Stimulated activated CD8-positive, alpha-beta memory T cell treated with anti-CD3 and anti-CD28 coated beads, Interleukin-15, amount 100 ng/mL, for 48 hours (primary cell): ENCODE results near the gene POU5F1.

ENCODE experiments used
- DNase-seq, 2 donors: peaks; one replicate each; pipeline ENCODE4 v3.0.0-alpha.2; 2020; ENCODE audit warnings: low read depth in 2 of 2

POU5F1 gene

DNA sequence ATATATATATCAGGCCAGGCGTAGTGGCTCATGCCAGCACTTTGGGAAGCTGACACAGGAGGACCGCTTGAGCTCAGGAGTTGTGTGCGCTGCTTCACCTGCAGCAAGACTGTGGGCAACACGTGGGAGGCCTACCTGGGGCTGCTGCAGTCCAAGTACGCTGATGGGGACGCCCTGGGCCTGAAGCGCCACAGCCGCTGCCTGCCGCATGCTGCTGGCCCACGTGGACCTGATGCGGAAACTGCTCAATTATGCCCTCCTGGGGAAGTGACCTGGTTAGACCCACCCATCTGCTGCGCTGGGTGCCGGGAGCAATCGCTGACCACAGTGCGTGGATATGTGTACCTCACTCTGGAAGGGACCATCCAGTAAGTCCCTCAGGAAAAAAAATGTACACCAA lies 29.8 kb downstream of the POU5F1 start:
- DNase-seq, result no peak

DNA sequence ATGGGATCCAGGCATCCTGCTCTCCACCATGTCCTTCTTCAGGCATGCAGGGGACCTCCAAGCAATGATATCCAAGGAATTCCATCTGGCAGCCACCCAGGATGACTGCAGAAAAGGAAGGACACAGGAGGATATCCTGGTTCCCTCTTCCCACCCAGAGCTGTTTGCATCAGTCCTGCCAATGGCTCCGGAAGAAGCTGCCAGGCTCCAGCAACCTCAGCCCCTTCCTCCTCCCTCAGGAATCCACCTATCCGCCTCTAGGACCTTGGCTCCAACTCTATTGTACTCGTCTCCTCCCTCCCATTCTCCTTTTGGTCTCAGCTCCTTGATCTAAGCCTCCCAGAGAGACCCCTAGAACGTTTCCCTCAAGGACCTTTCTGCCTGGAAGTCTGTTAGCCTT lies 30.9 kb downstream of the POU5F1 start:
- DNase-seq, result no peak

DNA sequence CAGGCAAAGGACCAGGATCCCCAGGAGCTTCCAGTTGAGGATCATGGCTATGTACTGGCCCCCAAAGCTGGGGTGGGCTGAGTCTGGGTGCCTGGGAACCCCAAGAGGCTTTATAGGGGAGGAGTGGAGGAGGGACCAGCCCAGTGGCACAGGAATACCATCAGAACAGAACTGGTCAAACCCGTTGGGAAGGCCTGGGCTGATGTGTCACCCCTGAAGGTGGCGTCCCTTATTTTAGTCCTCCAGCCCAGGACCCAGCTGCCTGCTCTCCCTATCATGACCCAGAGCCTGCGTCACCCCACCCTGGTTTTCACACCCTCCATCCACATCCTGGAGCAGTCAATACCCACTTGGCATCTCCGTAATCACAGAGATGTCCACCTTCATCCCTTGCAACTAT lies 31.5 kb downstream of the POU5F1 start, which contains the start of gene PSORS1C2:
TSS of gene PSORS1C2 (minus strand) at position 85 of the 400 bp plus-strand sequence. CDS start at position 45, 40 bp downstream.
- no peak for DNase-seq

DNA sequence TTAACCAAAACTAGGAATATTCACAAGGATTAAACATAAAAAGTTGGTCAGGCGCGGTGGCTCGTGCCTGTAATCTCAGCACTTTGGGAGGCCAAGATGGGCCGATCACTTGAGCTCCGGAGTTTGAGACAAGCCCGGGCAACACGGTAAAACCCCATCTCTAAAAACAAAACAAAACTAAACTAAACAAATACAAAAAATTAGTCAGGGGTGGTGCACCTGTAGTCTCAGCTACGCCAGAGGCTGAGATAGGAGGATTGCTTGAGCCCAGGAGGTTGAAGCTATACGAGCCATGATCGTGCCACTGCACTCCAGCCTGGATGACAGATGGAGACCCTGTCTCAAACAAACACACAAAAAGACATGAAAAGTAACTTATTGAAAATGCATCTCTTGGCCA lies 34.8 kb downstream of the POU5F1 start:
- DNase-seq, result no peak

DNA sequence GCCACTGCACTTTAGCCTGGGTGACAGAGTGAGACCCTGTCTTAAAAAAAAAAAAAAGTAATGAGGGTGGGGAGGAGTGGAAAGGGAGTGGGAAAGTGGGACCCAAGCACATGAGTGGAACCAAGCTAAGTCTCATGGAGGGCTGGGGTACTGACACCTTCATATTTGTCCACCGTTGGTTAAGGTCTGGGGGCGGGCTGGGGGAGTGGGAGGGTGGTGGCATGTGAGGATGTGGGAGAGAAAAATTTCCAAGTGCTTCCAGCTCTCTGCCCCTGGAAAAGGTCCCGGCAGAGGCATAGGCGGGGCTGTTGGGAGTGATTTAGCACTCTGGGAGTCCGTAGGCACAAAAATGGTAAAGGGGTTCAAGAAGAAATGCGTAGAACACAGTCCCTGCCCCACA lies 37.7 kb downstream of the POU5F1 start:
- DNase-seq, result no peak

DNA sequence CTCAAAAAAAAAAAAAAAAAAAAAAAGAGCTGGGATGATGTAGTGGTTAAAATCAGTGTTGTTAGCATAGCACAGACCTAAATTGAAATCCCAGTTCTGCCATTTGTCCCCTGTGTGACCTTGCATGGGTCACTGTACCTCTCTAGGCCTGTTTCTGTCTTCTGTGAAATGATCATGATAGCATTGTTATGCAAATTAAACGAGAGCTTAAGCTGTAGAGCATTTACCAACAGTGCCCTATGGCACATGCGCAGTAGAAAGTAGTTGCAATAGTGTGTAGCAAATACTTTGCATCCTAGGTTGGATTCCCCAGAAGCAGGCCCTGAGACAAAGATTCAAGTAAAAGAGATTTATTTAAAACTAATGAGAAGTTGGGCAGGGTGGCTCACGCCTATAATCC lies 38.9 kb downstream of the POU5F1 start:
- no peak for DNase-seq

DNA sequence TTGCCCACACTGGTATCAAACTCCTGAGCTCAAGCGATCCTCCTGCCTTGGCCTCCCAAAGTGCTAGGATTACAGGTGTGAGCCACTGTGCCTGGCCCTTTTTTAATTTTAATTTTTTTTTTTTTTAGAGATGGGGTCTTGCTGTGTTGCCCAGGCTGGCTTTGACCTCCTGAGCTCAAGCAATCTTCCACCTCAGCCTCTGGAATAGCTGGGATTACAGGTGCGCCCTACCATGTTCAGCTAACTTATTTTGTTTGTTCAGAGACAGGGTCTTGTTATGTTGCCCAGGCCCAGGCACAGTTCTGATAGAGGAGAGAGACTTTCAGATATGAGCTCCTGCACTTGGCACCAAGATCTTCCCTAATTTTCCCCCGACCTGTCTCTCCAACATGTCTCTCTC lies 39.7 kb downstream of the POU5F1 start:
- no peak for DNase-seq

DNA sequence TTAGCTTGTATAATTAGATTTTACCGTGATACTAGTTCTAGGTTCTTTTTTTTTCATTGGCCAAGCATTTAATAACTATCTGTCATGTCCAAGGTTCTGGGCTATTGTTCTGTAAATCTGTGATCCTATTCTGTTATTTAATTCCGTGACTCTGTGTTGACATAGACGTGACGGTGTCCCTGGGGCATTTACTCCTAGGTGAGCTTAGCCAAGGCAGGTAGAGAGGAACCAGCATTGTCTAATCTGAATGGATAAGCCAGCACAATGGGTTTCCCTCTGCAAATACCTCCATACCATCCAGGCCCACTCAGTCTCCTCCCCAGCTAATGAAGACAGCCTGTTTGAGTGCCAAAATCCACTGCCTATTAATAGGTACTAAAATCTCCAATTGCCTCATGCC lies 41.4 kb downstream of the POU5F1 start:
- no peak for DNase-seq

DNA sequence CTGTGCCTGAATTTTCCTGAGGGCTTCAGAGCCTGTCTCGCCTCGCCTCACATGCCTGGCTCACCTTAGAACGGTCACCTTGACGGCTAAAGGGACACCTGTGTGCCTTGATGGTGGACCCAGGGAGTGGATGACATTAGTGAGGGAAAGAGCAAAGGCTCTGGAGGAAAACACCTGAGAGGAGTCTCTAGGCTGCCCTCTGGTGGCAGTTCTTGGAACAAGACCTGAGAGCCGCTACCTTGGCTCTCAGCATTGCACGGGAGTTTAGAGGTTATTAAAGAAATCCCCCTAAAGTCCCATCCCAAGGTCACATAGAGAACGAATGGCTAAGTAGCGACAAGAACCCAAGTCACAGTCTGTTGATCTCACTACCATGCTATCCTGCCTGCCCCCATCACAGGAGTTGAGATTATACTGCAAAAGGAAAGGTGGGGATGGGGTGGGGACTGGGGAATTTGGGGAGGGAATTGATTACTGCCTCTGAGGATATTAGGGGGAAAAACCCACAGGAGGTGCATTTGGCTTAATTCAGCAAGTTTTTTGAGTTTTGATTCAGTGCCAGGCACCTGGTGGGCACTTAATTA lies 42.3 kb downstream of the POU5F1 start:
- peak; percentile 37 to 51 for DNase-seq

DNA sequence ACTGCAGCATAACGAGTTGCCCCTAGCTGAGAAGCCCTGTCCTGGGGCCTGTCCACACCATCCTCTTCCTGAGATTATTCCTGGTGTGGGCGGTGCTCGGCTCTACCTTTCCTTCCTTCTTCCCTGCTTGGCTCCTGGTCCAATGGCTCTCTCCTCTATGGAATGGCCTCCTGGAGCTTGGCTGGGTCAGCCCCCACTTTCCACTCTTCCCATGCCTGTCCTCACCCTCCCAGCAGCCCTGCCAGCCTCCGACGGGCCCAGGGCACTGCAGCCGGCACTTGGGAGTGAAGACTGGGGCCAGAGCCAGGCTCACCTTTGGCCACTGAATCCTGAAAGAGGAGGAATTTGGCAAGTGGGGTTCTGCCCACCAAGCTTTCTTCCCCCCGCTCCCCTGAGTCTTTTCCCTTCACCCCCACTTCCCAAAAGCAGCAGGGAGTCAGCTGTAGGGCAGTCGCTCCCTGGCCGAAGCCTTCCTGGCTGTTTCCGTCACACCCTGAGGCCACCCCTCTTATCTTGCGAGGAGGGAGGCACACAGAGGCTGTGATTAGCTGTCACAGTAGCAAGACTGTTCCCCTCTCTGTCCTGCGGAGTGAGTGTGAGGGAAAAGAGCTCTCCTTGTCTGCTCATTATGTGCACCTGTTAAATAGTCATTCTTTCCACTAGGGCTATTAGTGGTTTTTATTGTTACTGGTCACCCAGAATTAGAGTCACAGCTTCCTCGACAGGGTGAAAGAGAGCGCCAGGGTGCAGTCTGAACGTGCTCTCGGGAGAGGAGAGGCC lies 43.9 kb downstream of the POU5F1 start:
- no peak for DNase-seq

DNA sequence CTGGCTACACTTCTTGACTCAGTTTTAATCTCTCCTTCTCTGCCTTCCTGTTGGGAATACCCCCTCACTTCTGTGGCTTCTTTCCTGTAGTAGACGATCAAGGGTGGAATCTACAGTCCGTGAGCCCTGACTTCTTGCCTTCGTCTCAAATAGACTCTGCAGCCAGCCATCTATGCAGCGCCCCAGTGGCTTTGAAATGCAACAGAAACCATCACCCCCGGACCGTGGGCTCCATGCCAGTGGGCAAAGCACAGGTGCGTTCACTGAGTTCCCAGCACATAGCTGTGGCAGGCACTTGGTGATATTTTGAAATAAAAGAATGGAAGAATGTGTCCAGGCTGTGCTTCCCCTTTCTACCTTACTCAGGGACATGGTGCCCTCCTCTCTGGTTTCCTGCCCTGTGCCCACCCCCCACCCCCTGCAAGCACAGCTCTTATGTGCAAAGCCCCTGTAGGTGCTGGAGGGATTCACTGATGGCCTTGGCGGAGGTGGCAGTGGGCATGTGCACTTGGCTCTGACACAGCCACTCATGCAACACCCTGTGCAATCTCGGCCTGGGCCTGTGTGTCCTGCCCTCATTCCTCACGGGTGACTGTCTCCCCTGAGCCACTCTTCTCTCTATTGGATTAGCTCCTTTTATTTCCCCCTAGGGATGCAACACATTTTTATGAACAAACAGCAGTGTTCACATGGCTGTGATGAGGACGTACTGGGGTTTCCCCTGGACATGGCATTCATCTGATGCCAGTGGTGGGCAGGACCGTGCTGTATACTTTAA lies 44.7 kb downstream of the POU5F1 start:
- DNase-seq, result no peak

DNA sequence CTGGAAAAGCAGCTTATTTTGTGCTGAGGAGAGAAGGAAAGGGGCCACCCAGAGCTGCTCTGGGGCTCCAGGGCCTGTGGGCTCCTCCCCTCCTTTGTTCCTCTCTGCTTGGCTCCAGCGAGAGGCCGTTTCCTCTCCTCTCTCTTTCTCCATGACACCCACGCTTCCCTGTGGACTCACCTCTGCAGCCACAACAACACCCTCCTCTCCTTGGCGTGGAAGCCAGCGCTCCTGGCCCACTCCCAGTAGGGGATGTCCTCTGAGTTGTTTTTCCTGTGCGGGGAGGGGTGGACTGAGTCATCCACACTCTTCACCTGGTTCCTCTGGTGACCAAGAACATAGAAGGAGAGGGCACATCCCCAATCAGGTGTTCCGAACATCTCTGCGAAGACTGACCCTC lies 45.3 kb downstream of the POU5F1 start:
- DNase-seq, result no peak

DNA sequence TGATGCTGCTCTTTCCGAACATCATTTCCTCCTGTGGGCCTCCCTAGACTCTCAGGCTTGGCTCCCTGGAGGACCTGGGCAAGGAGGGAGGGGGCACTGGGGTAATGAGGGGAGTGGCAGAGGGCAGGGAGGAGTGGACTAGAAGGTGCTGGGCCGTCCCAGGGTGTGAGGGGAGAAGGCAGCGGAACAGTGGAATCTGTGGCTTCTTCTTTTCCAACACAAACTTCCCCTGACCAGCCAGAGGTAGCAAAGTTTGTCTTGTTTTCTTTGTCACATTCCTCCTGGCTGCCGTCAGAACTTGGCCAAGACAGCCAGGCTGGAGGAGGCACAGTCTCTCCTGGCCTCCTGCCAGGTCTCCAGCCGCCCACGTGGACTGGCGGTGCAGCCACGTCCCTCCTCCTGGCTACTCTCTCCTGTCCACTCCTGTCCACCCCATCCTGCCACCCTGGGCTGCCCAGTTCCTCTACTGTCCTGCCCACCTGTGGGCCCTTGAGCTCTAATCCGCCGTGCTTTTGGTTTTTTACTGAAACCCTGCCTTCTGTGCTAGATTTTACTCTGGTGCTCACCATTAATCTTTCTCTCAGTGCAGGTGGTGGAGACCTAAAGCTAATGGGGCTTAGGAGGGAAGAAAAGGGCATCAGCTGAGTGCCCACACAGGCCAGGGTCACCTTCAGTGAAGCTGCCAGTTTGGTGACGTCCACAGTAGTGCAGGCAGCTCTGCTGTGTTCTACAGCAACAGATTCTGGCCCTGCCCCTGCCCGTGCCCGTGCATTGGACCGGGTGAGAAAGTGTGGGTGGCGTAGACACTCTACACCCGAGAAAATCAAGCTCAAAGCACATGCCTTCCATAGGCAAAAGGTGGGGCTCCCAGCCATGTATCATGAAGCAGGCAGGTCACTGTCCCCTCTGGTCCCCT lies 47.4 kb downstream of the POU5F1 start:
- DNase-seq, result no peak

DNA sequence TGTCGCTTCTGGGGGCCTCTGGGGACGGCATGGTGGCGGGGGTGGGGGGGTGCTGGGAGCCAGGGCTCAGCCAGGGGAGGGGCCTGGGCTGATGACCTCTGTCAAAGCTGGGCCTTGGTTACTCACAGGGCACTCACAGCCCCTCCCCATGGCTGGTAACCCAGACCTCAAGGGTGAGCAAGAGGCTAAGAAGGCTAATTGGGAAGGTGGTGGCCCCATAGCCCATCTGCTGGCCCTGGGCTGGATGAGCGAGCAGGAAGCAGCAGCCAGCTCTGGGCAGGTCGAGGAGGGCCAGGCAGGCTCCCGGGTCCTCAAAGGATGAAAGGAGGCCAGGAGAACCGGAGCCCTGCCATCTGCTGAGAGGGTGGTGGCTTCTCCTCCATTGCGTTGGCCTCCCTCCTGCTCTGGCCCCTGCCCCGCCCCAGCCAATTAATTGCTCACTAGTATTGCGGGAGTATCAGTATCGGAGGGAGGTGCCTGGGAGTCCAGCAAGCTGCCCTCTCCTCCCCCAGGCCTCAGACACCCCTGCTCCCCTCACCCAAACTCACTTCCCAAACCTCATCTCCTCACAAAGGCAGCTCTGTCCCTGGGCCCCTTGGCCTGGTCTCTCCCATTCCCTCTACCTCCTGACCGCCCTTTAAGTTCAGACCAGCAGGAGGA lies 49.2 kb downstream of the POU5F1 start:
- no peak for DNase-seq

DNA sequence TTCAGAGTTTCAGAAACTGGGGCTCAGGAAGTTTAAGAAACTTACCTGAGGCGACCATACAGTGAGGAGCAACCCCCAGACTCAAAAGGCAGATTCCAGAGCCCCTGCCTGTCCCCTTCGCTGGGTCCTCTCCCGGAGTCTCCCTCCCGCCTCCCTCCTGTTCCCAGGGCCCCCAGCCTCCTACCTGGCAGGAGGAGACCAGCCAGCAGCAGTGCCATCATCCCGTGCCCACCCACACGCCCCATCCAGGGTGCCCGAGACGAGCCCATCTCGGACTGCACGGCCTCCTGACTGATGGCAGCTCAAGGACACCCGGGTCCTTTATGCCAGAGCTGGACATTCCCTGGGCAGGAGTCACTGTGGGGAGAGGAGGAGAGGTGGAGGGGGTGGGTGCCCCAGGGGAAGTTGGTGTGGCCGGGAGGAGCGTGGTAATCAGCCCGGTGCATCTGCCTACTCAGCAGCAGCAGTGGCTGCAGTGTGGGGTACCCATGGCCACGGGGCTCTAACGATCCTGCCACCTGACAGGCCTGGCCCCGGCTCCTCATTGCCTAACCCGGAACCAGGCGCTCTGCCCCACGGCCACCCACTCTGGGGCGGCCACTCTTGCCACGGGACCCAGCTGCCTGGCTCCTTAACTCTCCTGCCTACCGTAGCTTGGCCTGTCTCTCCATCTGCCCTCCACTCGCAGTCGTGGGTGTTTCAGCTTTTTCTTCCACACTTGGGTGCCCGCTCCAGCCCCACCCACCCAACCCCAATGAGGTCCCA lies 50.1 kb downstream of the POU5F1 start, which contains the start of gene CDSN:
TSS of gene CDSN (minus strand) at position 296 of the 765 bp plus-strand sequence. CDS start at position 269, 27 bp downstream.
- DNase-seq, result no peak

DNA sequence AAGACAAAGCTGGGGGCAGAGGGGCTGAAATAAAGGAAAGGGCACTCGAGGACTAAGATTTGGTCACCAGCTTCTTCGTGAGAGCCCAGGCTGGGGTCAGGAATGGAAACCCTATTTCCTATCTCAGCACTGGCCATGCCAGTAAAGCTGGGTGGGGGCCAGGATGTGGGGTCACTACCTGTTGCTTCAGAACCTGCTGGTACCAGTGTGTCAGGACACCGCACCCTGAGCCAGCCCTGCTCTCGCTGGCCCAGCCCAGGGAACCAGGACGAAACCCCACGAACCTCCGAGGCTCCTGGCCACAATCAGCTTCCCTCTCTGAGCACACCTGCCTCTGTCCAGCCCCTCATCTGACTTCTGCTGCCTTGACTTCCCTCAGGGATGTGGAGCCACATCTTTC lies 52.3 kb downstream of the POU5F1 start:
- DNase-seq, result no peak

DNA sequence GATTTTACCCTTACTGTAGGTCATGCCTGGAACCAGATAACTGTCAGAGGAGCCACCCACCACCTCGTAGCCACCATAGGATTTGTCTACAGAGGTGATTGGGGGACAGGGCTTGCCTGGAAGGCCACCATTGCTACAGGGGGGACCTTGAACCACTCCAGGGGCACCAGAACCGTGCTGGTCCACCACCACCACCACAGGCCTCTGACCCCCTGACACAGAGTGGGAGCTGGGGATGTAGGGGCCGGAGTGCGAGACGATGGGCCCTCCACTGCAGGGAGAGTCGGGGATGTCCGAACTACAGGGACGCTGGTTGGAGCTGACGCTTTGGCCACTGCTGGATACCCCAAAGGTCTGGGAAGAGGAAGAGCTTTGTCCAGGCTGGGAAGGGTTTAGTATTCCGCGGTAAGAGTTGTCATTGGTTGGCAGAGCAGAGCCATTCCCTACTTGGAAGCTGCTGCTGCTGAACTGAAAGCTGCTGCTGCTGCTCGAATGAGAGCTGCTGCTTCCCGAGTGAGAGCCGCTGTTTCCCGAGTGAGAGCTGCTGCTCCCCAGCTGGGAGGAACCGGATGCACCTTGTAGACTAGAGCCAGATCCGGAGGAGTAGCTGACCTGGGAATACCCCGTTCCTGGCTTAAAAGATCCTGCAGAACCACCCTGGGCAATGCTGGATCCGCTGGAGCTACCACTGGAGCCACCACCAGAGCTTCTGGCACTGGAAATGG lies 53.7 kb downstream of the POU5F1 start:
- DNase-seq, result no peak

DNA sequence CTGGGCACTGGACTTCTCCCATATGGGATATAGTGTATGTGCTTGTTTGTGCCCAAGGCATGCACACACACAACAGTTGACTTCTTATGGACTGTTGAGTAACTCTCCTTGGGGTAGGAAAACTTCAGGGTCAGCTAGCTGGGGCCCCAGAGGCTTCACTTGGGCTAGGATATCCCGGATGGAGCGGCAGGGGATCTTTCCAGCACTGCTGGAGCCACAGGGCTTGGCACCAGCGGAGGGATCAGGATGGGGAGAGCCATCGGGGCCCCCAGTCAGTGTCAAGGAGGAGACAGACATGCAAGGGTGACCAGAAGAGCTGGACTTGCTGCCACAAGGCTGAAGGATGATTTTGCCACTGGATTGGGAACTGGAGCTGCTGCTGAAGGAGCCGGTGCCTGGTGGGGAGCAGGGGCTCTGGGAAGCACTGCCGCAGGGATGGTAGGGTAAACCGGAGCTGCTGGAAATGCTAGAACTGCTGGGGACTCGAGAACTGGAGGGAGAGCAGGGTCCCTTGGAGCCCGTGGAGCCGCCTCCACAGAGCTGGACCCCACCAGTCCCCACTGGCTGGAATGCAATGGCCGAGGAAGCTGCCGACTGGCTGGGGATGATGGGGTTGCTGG lies 54.4 kb downstream of the POU5F1 start:
- DNase-seq, result no peak
